ENCODE results near the gene TGOLN2. TPM values are rescaled to one million over a fixed set of nuclear protein-coding genes. Genes with fewer than 3 reads are reported as not detected.

The TGOLN2 gene
- polyA plus RNA-seq, 12 donors: 62.0 to 93.9 (median 70.7) TPM; not detected in 1

- peak; percentile 72 for DNase-seq
These were observed 57.8 kb downstream of the TGOLN2 start for GRCh38 chr2:85269959-85270358.

Other genes starting within 250 kb of the TGOLN2 start
- 10 to 100 TPM in 11 of 12 donors, not detected in 1; 28.2 to 77.7 (median 35.4) TPM for gene TCF7L1, start 194.6 kb downstream of the TGOLN2 start, polyA plus RNA-seq (ENCODE audit: insufficient read length in 12 of 12)
- gene RETSAT, start 26.5 kb upstream of the TGOLN2 start, polyA plus RNA-seq (ENCODE audit: insufficient read length in 12 of 12): 10 to 100 TPM in 11 of 12 donors, not detected in 1; 11.9 to 21.6 (median 14.7) TPM
- 10 to 100 TPM in 11 of 12 donors, not detected in 1; 11.1 to 27.4 (median 14.9) TPM for gene ELMOD3, start 26.8 kb upstream of the TGOLN2 start, polyA plus RNA-seq (ENCODE audit: insufficient read length in 12 of 12)
- gene CAPG, start 82.4 kb upstream of the TGOLN2 start, polyA plus RNA-seq (ENCODE audit: insufficient read length in 12 of 12): 10 to 100 TPM in 10 of 12 donors, 1 to 10 TPM in 1, not detected in 1; 8.7 to 80.7 (median 22.0) TPM
- gene SH2D6, start 90.7 kb upstream of the TGOLN2 start, polyA plus RNA-seq (ENCODE audit: insufficient read length in 12 of 12): 1 to 10 TPM in 2 of 12 donors, under 1 TPM in 8, not detected in 2; 0.21 to 1.5 (median 0.62) TPM
- 100 to 1,000 TPM in 11 of 12 donors, not detected in 1; 145 to 284 (median 207) TPM for gene MAT2A, start 211.2 kb upstream of the TGOLN2 start, polyA plus RNA-seq (ENCODE audit: insufficient read length in 12 of 12)
- 10 to 100 TPM in 11 of 12 donors, not detected in 1; 10.1 to 26.8 (median 23.1) TPM for gene GGCX, start 233.5 kb upstream of the TGOLN2 start, polyA plus RNA-seq (ENCODE audit: insufficient read length in 12 of 12)
- gene VAMP8, start 249.6 kb upstream of the TGOLN2 start, polyA plus RNA-seq (ENCODE audit: insufficient read length in 12 of 12): 10 to 100 TPM in 10 of 12 donors, 1 to 10 TPM in 1, not detected in 1; 9.6 to 34.0 (median 13.7) TPM